ENCODE data around the gene DDX27. TPM values are rescaled to one million over a fixed set of nuclear protein-coding genes. Genes with fewer than 3 reads are reported as not detected.

The DDX27 gene
- total and polyA plus RNA-seq, 2 of the 13 experiments (the other 11 are each of a cell fraction or from before 2014, with no cell fraction given), result 42.6 to 72.8 TPM

DNA sequence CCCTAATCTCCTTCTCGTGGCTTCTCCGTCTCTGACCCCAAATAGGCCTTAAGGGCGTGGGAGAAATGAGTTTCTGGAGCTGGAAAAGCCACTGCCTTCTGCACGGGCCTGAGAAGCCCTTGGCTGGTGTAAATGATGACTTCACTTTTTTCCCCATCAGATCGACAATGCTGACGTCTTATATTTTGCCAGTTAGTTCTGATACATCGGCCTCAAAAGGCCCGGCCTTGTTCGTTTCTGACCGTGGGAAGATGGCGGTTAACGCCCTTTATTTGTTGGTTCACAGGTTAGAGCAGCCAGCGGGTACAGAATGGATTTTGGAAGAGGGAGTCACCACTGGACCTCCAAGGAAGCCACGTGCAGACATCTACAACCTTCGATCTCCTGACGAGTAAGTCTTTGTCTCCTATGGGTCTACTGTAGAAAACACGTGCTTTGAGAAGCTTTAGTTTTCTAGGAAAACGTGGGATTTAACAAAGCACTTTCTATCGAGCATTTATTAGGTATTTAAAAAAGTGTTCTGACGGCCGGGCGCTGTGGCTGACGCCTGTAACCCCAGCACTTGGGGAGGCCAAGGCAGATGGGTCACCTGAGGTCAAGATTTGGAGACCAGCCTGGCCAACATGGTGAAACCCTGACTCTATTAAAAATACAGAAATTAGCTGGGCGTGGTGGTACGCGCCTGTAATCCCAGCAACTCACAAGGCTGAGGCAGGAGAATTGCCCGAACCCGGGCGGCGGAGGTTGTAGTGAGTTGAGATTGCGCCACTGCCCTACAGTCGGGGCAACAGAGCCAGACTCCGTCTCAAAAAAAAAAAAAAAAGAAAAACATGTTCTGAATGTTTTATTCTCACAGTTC, 59.8 kb downstream of the DDX27 start (continued):
- TF ChIP-seq, protein P1, sequence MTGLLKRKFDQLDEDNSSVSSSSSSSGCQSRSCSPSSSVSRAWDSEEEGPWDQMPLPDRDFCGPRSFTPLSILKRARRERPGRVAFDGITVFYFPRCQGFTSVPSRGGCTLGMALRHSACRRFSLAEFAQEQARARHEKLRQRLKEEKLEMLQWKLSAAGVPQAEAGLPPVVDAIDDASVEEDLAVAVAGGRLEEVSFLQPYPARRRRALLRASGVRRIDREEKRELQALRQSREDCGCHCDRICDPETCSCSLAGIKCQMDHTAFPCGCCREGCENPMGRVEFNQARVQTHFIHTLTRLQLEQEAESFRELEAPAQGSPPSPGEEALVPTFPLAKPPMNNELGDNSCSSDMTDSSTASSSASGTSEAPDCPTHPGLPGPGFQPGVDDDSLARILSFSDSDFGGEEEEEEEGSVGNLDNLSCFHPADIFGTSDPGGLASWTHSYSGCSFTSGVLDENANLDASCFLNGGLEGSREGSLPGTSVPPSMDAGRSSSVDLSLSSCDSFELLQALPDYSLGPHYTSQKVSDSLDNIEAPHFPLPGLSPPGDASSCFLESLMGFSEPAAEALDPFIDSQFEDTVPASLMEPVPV (CRISPR knock-in tag; IDR thresholded peaks at IDR 0.05), result peak; percentile 9; the same call in 1 of the 2 replicates
- TF ChIP-seq MAF1 (CRISPR knock-in tag; IDR thresholded peaks at IDR 0.05; ENCODE audit: borderline replicate concordance), result no peak
- TF ChIP-seq TRIM24 (CRISPR knock-in tag; IDR thresholded peaks at IDR 0.05), result no peak
- peak; percentile 74 for TF ChIP-seq POLR2G (IDR thresholded peaks at IDR 0.05; ENCODE audit: low read depth, low read length)
- TF ChIP-seq PAWR (CRISPR knock-in tag; IDR thresholded peaks at IDR 0.05; ENCODE audit: borderline replicate concordance), result peak; percentile 61; the same call in 1 of the 2 replicates
- TF ChIP-seq CREB1 (IDR thresholded peaks at IDR 0.05), result no peak
- TF ChIP-seq CREB1 (CRISPR knock-in tag; IDR thresholded peaks at IDR 0.05), result peak; percentile 53; the same call in 1 of the 2 replicates
- TF ChIP-seq U2AF1 (optimal IDR thresholded peaks at IDR 0.05; ENCODE audit: low read depth, low read length), result peak; percentile 32
- TF ChIP-seq SMC3 (IDR thresholded peaks at IDR 0.05; ENCODE audit: low read length), result no peak
- TF ChIP-seq HNRNPK (IDR thresholded peaks at IDR 0.05; ENCODE audit: low read depth, low read length, poor library complexity, severe bottlenecking), result no peak
- no peak for TF ChIP-seq NR2C2 (CRISPR knock-in tag; IDR thresholded peaks at IDR 0.05; ENCODE audit: borderline replicate concordance)
- TF ChIP-seq, protein P2, sequence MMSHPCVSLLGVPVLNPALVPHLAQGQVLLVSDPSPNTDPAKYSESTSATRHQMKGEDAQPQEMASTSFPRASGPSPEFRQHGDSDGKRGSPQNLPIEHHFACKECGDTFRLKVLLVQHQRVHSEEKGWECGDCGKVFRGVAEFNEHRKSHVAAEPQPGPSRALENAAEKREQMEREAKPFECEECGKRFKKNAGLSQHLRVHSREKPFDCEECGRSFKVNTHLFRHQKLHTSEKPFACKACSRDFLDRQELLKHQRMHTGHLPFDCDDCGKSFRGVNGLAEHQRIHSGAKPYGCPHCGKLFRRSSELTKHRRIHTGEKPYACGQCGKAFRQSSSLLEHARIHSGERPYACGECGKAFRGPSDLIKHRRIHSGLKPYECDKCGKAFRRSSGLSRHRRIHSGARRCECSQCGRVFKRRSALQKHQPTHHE (CRISPR knock-in tag; IDR thresholded peaks at IDR 0.05; ENCODE audit: borderline replicate concordance), result 0 out of 2 replicates have a peak, but pooled peaks have one; percentile 2
- peak; percentile 10; the same call in 1 of the 2 replicates for TF ChIP-seq ISL2 (CRISPR knock-in tag; IDR thresholded peaks at IDR 0.05)
- no peak for TF ChIP-seq FOXC1 (CRISPR knock-in tag; IDR thresholded peaks at IDR 0.05; ENCODE audit: borderline replicate concordance)
- 0 out of 2 replicates have a peak, but pooled peaks have one; percentile 8 for TF ChIP-seq NFKB2 (CRISPR knock-in tag; IDR thresholded peaks at IDR 0.05; ENCODE audit: borderline replicate concordance)
- TF ChIP-seq ZNF33B (CRISPR knock-in tag; IDR thresholded peaks at IDR 0.05), result peak; percentile 11
- TF ChIP-seq HIVEP1 (CRISPR knock-in tag; IDR thresholded peaks at IDR 0.05), result peak; percentile 10; the same call in 1 of the 2 replicates
- TF ChIP-seq ZNF263 (CRISPR knock-in tag; IDR thresholded peaks at IDR 0.05), result peak; percentile 24; the same call in 1 of the 2 replicates
- TF ChIP-seq, protein P3, sequence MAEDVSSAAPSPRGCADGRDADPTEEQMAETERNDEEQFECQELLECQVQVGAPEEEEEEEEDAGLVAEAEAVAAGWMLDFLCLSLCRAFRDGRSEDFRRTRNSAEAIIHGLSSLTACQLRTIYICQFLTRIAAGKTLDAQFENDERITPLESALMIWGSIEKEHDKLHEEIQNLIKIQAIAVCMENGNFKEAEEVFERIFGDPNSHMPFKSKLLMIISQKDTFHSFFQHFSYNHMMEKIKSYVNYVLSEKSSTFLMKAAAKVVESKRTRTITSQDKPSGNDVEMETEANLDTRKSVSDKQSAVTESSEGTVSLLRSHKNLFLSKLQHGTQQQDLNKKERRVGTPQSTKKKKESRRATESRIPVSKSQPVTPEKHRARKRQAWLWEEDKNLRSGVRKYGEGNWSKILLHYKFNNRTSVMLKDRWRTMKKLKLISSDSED (CRISPR knock-in tag; IDR thresholded peaks at IDR 0.05), result no peak
- 0 out of 2 replicates have a peak, but pooled peaks have one; percentile 22 for TF ChIP-seq ZNF468 (CRISPR knock-in tag; IDR thresholded peaks at IDR 0.05)
- TF ChIP-seq, protein P4, sequence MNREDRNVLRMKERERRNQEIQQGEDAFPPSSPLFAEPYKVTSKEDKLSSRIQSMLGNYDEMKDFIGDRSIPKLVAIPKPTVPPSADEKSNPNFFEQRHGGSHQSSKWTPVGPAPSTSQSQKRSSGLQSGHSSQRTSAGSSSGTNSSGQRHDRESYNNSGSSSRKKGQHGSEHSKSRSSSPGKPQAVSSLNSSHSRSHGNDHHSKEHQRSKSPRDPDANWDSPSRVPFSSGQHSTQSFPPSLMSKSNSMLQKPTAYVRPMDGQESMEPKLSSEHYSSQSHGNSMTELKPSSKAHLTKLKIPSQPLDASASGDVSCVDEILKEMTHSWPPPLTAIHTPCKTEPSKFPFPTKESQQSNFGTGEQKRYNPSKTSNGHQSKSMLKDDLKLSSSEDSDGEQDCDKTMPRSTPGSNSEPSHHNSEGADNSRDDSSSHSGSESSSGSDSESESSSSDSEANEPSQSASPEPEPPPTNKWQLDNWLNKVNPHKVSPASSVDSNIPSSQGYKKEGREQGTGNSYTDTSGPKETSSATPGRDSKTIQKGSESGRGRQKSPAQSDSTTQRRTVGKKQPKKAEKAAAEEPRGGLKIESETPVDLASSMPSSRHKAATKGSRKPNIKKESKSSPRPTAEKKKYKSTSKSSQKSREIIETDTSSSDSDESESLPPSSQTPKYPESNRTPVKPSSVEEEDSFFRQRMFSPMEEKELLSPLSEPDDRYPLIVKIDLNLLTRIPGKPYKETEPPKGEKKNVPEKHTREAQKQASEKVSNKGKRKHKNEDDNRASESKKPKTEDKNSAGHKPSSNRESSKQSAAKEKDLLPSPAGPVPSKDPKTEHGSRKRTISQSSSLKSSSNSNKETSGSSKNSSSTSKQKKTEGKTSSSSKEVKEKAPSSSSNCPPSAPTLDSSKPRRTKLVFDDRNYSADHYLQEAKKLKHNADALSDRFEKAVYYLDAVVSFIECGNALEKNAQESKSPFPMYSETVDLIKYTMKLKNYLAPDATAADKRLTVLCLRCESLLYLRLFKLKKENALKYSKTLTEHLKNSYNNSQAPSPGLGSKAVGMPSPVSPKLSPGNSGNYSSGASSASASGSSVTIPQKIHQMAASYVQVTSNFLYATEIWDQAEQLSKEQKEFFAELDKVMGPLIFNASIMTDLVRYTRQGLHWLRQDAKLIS (CRISPR knock-in tag; IDR thresholded peaks at IDR 0.05), result peak; percentile 33; the same call in 1 of the 2 replicates
